Activated CD8-positive, alpha-beta T cell treated with anti-CD3 and anti-CD28 coated beads for 36 hours (primary cell): ENCODE data around the gene BTBD6. TPM values are rescaled to one million over a fixed set of nuclear protein-coding genes. Genes with fewer than 3 reads are reported as not detected.

Experiments used
- ATAC-seq: fragments of 200-7000 bp; cut with Tn5 transposase; one replicate; pipeline ENCODE4 v1.10.0; 2021; ENCODE audit warnings: mild to moderate bottlenecking, moderate library complexity
- CTCF ChIA-PET: fragments of 350-600 bp; sonication (Branson Sonifier 250); formaldehyde crosslinking; loops from one replicate; lab custom pipeline; 2021; ENCODE audit warnings: antibody characterized with exemption; lab: Charles Lee
- POLR2A ChIA-PET: fragments of 350-600 bp; sonication (Branson Sonifier 250); formaldehyde crosslinking; loops from one replicate; lab custom pipeline; 2021; ENCODE audit warnings: antibody characterized with exemption; lab: Charles Lee
- DNase-seq: peaks from one replicate; pipeline ENCODE4 v3.0.0-alpha.2; 2020
- H3K27ac Mint-ChIP-seq: one replicate; pipeline ENCODE4 v1.8.0; 2021; ENCODE audit warnings: mild to moderate bottlenecking, mixed read lengths
- H3K27me3 Mint-ChIP-seq: one replicate; pipeline ENCODE4 v1.8.0; 2021; ENCODE audit warnings: mixed read lengths
- H3K36me3 Mint-ChIP-seq: one replicate; pipeline ENCODE4 v1.8.0; 2021; ENCODE audit warnings: low read depth, mixed read lengths
- H3K4me1 Mint-ChIP-seq: one replicate; pipeline ENCODE4 v1.8.0; 2021; ENCODE audit warnings: low read depth, mixed read lengths
- H3K4me3 Mint-ChIP-seq: one replicate; pipeline ENCODE4 v1.8.0; 2021; ENCODE audit warnings: mild to moderate bottlenecking, moderate library complexity, mixed read lengths
- H3K9me3 Mint-ChIP-seq: one replicate; pipeline ENCODE4 v1.8.0; 2021; ENCODE audit warnings: mixed read lengths
- intact Hi-C: fragments of 100-400 bp; cut with micrococcal nuclease; formaldehyde crosslinking; loops from one replicate; pipeline ENCODE4 v1.10.0; 2022
- total RNA-seq, 2 experiments: library from RNA; stranded (reverse); gene quantifications; one replicate each; pipeline ENCODE4 v1.2.3, GENCODE V29; 2021
- TF ChIP-seq, protein P1 (sequence below): fragments of 200-600 bp; IDR thresholded peaks from one replicate; pipeline ENCODE4 v1.8.0; 2022; ENCODE audit warnings: antibody characterized with exemption, mild to moderate bottlenecking

BTBD6 gene
- total RNA-seq, 2 experiments from 2014 or later, result 24.7 to 26.7 TPM

- TF ChIP-seq, protein P1, sequence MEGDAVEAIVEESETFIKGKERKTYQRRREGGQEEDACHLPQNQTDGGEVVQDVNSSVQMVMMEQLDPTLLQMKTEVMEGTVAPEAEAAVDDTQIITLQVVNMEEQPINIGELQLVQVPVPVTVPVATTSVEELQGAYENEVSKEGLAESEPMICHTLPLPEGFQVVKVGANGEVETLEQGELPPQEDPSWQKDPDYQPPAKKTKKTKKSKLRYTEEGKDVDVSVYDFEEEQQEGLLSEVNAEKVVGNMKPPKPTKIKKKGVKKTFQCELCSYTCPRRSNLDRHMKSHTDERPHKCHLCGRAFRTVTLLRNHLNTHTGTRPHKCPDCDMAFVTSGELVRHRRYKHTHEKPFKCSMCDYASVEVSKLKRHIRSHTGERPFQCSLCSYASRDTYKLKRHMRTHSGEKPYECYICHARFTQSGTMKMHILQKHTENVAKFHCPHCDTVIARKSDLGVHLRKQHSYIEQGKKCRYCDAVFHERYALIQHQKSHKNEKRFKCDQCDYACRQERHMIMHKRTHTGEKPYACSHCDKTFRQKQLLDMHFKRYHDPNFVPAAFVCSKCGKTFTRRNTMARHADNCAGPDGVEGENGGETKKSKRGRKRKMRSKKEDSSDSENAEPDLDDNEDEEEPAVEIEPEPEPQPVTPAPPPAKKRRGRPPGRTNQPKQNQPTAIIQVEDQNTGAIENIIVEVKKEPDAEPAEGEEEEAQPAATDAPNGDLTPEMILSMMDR, result no peak
- DNase-seq (no peak), ATAC-seq (no peak)
- intact Hi-C loops, result loop anchor here (5.0 kb wide), 1 partner anchor 148 kb away; no protein-coding TSS in a partner anchor
- no peaks in the 10 kb centered on the region for H3K9me3 Mint-ChIP-seq
- H3K4me1 Mint-ChIP-seq, result peaks cover 16% of the 10 kb centered on the region
- peaks cover 9% of the 10 kb centered on the region for H3K27me3 Mint-ChIP-seq
- CTCF ChIA-PET, result interaction anchor here (0.7 to 2.5 kb wide), 5 partner anchors 9 to 224 kb away, joined by 3 to 8 read pairs (median 5); no protein-coding TSS in a partner anchor
- no peaks in the 10 kb centered on the region for H3K36me3 Mint-ChIP-seq
- POLR2A ChIA-PET, result no interaction called here
- no peak overlapping the region for H3K27ac Mint-ChIP-seq
- H3K4me3 Mint-ChIP-seq, result no peak overlapping the region
These were observed 44.0 kb upstream of the BTBD6 start for GRCh38 chr14:105204206-105204930.

- ChIA-PET CTCF (interaction anchor here (0.7 to 2.5 kb wide), 4 partner anchors 9 to 224 kb away, joined by 3 to 8 read pairs (median 5); partner anchors contain the start of gene PACS2), POLR2A (interaction anchor here (0.8 kb wide), 1 partner anchor 112 kb away, joined by 4 read pairs; no protein-coding TSS in a partner anchor)
- DNase-seq, result no peak
- no peaks in the 10 kb centered on the region for H3K36me3 Mint-ChIP-seq
- no peak overlapping the region for H3K27ac Mint-ChIP-seq
- peaks cover 16% of the 10 kb centered on the region for H3K4me1 Mint-ChIP-seq
- intact Hi-C loops, result loop anchor here (5.0 kb wide), 1 partner anchor 147 kb away; no protein-coding TSS in a partner anchor
- TF ChIP-seq, protein P1, result no peak
- H3K9me3 Mint-ChIP-seq, result no peaks in the 10 kb centered on the region
- peaks cover 6% of the 10 kb centered on the region for H3K27me3 Mint-ChIP-seq
- no peak overlapping the region for H3K4me3 Mint-ChIP-seq
- ATAC-seq, result no peak
These were observed 43.2 kb upstream of the BTBD6 start for GRCh38 chr14:105204931-105205672.

- CTCF ChIA-PET, result interaction anchor here (0.8 kb wide), 1 partner anchor 109 kb away, joined by 3 read pairs; the partner anchor contains the start of gene PACS2
- no peak for ATAC-seq
- Mint-ChIP-seq H3K36me3 (no peaks in the 10 kb centered on the region), H3K27ac (no peak overlapping the region), H3K9me3 (no peaks in the 10 kb centered on the region), H3K4me1 (peaks cover 16% of the 10 kb centered on the region), H3K4me3 (no peak overlapping the region), H3K27me3 (peaks cover 2% of the 10 kb centered on the region)
- DNase-seq, result no peak
- TF ChIP-seq, protein P1, result no peak
- intact Hi-C loops, result no loop called here
- POLR2A ChIA-PET, result interaction anchor here (0.8 kb wide), 1 partner anchor 111 kb away, joined by 4 read pairs; no protein-coding TSS in a partner anchor
These were observed 42.6 kb upstream of the BTBD6 start for GRCh38 chr14:105205673-105206208.

DNA sequence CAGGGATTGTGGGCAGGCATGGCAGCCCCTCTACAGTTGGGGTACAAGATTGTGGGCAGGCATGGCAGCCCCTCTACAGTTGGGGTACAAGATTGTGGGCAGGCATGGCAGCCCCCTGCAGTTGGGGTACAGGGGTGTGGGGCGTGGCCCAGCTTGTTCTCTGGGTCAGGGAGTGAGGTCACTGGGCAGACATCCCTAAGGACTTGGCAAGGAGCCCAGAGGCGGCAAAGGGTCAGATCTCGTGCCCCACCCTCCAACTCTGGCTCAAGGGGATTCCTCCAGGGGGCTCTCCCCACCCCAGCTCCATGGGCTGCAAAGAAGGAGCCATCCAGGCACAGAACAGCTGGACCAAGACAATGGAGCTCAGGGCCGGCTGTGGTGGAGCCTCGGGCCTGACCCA, 41.5 kb upstream of the BTBD6 start:
- DNase-seq (no peak), ATAC-seq (no peak)
- TF ChIP-seq, protein P1, result no peak
- POLR2A ChIA-PET, result no interaction called here
- H3K27me3 Mint-ChIP-seq, result peaks cover 2% of the 10 kb centered on the region
- no peaks in the 10 kb centered on the region for H3K9me3 Mint-ChIP-seq
- CTCF ChIA-PET, result interaction anchor here (1.0 kb wide), 1 partner anchor 145 kb away, joined by 3 read pairs; no protein-coding TSS in a partner anchor
- intact Hi-C loops, result no loop called here
- no peak overlapping the region for H3K27ac Mint-ChIP-seq
- no peaks in the 10 kb centered on the region for H3K36me3 Mint-ChIP-seq
- no peak overlapping the region for H3K4me3 Mint-ChIP-seq
- H3K4me1 Mint-ChIP-seq, result peaks cover 12% of the 10 kb centered on the region
